ENCODE measurements around the gene ATG14.

ATG14 gene

GRCh38 chr14:55374771-55375170, 36.9 kb downstream of the ATG14 start:
- TF ChIP-seq CTCF (conservative IDR thresholded peaks at IDR 0.05), result no peak
- no peak overlapping the region for H3K27ac ChIP-seq

DNA sequence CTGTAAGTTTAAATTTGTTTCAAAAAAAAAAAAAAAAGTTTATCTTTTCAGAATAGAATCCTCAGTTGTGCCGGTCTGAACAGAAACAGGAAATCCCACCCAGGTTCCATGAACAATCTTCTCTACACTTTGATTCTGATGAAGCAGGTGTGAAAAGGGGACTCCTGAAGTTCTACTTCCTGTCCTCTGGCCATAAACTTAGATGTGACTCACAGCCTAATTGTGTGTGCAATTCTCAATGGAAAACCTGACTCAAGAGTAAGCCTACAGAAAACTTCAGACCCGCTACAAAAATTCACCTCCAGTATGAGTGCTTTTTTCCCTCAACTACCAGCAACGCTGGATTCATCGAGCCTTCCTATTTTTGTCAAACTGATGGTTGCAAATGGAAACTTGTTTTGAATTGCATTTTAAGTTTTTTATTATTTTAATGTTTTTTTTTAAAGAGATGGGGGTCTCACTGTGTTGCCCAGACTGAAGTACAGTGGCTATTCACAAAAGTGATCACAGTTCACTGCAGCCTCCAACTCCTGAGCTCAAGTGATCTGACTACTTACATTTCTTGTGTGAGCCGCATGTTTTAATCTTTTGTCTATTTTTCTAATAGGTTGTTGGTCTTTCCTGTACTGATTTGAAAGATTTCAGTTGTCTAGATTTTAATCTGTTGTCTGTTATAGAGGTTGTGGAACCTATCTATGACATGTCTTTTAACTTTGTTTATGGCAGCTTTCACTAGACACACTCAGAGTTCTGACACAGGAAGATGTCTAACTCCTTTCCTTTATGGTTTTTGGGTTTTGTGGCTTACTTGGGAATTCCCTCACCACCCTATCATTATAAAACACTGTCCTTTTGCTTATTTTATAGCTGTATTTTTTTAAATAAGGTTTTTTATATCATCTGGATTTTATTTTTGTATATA, 37.6 kb downstream of the ATG14 start:
- no peak for TF ChIP-seq CTCF (conservative IDR thresholded peaks at IDR 0.05)
- H3K27ac ChIP-seq, result no peak overlapping the region

DNA sequence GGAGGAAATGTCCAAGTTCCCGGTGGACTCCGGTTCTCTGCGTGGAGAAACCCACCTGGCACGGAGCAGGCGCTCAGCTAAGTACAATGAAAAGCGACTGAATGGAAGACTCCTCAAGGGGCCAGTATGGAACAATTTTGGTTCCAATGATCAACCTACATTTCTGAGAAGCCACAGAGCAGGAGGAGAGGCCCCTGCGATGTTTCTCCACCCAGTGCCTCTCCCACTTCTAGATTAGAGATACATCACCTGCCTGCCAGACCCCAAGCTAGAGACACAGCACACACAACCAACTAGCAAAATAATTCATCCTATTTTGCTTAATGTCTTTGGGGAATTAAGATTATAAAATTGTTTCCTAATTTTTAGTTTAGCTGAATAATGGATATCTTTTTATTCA, 38.8 kb downstream of the ATG14 start:
- no peak for TF ChIP-seq CTCF (conservative IDR thresholded peaks at IDR 0.05)

GRCh38 chr14:55372423-55372822, 39.2 kb downstream of the ATG14 start:
- H3K27ac ChIP-seq, result no peak overlapping the region
- TF ChIP-seq CTCF (conservative IDR thresholded peaks at IDR 0.05), result no peak

More for the DNA sequence above, 38.8 kb downstream of the ATG14 start:
- H3K27ac ChIP-seq, result no peak overlapping the region

DNA sequence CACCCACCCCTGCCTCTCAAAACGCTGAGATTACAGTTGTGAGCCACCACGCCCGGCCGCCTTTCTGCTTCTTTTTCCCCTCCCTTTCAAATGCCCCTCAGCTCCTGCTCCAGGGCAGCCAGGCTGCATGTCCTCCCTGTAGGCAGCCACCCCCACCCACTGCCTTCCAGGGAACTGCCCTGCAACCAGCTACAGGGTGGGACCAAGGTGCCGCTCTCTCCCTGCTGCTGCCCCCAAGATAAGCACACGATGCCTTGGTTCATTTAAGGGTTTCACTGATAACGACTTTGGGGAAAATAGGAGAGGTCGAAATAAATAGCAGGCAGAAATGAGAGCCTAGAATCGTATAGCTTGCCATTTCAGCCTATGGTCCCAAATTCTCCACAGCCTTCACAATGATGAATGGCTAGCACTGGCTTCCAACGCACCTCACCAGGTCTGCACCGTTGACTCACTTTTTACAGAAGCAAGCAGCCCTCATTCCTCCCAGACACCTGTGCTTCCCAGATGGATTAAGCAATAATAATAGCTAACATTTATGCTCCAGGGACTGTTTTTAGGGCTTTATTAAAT, 40.7 kb downstream of the ATG14 start:
- no peak for TF ChIP-seq CTCF (conservative IDR thresholded peaks at IDR 0.05)
- H3K27ac ChIP-seq, result no peak overlapping the region

- no peak overlapping the region for H3K27ac ChIP-seq
- no peak for TF ChIP-seq CTCF (conservative IDR thresholded peaks at IDR 0.05)
Observed at GRCh38 chr14:55366271-55366670, 45.4 kb downstream of the ATG14 start.

DNA sequence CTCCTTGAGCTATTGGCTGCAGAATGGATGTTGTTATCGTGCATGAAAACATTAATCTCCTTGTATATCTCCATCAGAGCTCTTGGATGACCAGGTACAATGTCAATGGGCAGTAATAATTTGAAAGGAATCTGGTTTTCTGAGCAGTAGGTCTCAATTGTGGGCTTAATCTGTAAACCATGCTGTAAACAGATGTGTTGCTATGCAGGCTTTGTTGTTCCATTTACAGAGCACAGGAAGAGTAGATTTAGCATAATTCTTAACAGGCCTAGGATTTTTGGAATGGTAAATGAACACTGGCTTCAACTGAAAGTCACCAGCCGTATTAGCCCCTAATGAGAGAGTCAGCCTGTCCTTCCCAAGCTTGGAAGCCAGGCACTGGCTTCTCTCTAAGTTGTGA, 50.4 kb downstream of the ATG14 start:
- no peak for TF ChIP-seq CTCF (conservative IDR thresholded peaks at IDR 0.05)

More for the DNA sequence above, 50.4 kb downstream of the ATG14 start:
- H3K27ac ChIP-seq, result no peak overlapping the region

Data from VCaP (cell line).